IPS-11a (cell line): ENCODE results near the gene SLC6A19.
"Not testable (repeated sequence)": the region's sequence is repeated elsewhere in the genome, so short reads cannot be mapped to it uniquely, and the experiment has no call there.

Experiments used
- H3K4me3 ChIP-seq: one replicate; pipeline ENCODE4 v1.5.1; 2013; ENCODE audit warnings: low read depth, low read length, control low read depth

Gene SLC6A19

GRCh38 chr5:1261643-1262042 is 60.2 kb downstream of the SLC6A19 start:
- H3K4me3 ChIP-seq: no peak overlapping the region

GRCh38 chr5:1262381-1262780 is 61.0 kb downstream of the SLC6A19 start:
- H3K4me3 ChIP-seq: no peak overlapping the region

- H3K4me3 ChIP-seq: no peak overlapping the region
Observed at GRCh38 chr5:1264211-1264610, 62.8 kb downstream of the SLC6A19 start.

GRCh38 chr5:1265026-1265425 is 63.6 kb downstream of the SLC6A19 start:
- H3K4me3 ChIP-seq: no peak overlapping the region

- H3K4me3 ChIP-seq: no peak overlapping the region
Observed at GRCh38 chr5:1265461-1266455, 64.4 kb downstream of the SLC6A19 start.

- no peak overlapping the region for H3K4me3 ChIP-seq
Observed at GRCh38 chr5:1266791-1267190, 65.4 kb downstream of the SLC6A19 start.

GRCh38 chr5:1267464-1267863 is 66.1 kb downstream of the SLC6A19 start:
- H3K4me3 ChIP-seq: not testable (repeated sequence)

- no peak overlapping the region for H3K4me3 ChIP-seq
Observed at GRCh38 chr5:1268056-1268455, 66.7 kb downstream of the SLC6A19 start.

- no peak overlapping the region for H3K4me3 ChIP-seq
Observed at GRCh38 chr5:1268666-1269065, 67.3 kb downstream of the SLC6A19 start.

- H3K4me3 ChIP-seq: no peak overlapping the region
Observed at GRCh38 chr5:1270426-1270825, 69.0 kb downstream of the SLC6A19 start.

- H3K4me3 ChIP-seq: no peak overlapping the region
Observed at GRCh38 chr5:1270933-1271914, 69.8 kb downstream of the SLC6A19 start.

GRCh38 chr5:1272201-1272600 is 70.8 kb downstream of the SLC6A19 start:
- H3K4me3 ChIP-seq: no peak overlapping the region

GRCh38 chr5:1273745-1274144 is 72.3 kb downstream of the SLC6A19 start:
- H3K4me3 ChIP-seq: no peak overlapping the region

GRCh38 chr5:1274471-1274870 is 73.1 kb downstream of the SLC6A19 start:
- H3K4me3 ChIP-seq: no peak overlapping the region
